NCI-H510A treated with DMSO at 0.1 percent for 48 hours (cell line): ENCODE results near the gene FGF18.
"Not testable (repeated sequence)": the region's sequence is repeated elsewhere in the genome, so short reads cannot be mapped to it uniquely, and the experiment has no call there.

Experiments used
- DNase-seq: peaks from one replicate; lab custom pipeline; 2025; lab: John Stamatoyannopoulos, UW

The FGF18 gene

GRCh38 chr5:171497494-171497893, 78.0 kb downstream of the FGF18 start:
- DNase-seq = not testable (repeated sequence)

GRCh38 chr5:171498166-171498565, 78.7 kb downstream of the FGF18 start:
- no peak for DNase-seq

GRCh38 chr5:171499611-171500010, 80.2 kb downstream of the FGF18 start:
- DNase-seq = no peak

GRCh38 chr5:171505473-171506043, 86.1 kb downstream of the FGF18 start:
- no peak for DNase-seq

GRCh38 chr5:171506951-171507350, 87.5 kb downstream of the FGF18 start:
- DNase-seq = no peak
